ENCODE data around the gene FETUB.
"Not testable (repeated sequence)": the region's sequence is repeated elsewhere in the genome, so short reads cannot be mapped to it uniquely, and the experiment has no call there.

DNA sequence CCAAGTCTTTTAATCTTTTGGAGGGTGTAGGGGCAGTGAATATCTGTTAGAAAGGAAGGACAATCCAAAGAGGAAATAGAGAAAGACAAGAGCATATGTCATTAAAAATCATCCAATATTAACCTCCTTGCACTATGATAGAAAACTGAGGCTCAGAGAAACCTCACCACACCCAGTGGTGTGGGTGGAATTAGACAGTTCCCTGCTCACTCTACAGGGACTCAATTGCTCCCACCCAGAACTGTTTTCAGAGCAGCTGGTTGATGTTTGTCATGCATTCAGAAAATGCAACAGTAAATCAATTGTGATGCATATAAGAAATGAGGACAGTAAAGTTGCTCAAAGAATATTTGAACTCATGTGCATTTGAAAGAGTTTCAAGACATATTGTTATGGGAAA lies 62.3 kb downstream of the FETUB start:
- TF ChIP-seq, protein P1, sequence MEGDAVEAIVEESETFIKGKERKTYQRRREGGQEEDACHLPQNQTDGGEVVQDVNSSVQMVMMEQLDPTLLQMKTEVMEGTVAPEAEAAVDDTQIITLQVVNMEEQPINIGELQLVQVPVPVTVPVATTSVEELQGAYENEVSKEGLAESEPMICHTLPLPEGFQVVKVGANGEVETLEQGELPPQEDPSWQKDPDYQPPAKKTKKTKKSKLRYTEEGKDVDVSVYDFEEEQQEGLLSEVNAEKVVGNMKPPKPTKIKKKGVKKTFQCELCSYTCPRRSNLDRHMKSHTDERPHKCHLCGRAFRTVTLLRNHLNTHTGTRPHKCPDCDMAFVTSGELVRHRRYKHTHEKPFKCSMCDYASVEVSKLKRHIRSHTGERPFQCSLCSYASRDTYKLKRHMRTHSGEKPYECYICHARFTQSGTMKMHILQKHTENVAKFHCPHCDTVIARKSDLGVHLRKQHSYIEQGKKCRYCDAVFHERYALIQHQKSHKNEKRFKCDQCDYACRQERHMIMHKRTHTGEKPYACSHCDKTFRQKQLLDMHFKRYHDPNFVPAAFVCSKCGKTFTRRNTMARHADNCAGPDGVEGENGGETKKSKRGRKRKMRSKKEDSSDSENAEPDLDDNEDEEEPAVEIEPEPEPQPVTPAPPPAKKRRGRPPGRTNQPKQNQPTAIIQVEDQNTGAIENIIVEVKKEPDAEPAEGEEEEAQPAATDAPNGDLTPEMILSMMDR (IDR thresholded peaks at IDR 0.05): not testable (repeated sequence)
- not testable (repeated sequence) for TF ChIP-seq POLR2A (IDR thresholded peaks at IDR 0.05)

Data from adrenal gland (tissue), 5 donors.